ENCODE results near the gene TBRG4. TPM values are rescaled to one million over a fixed set of nuclear protein-coding genes. Genes with fewer than 3 reads are reported as not detected.

TBRG4 gene
- total and polyA plus RNA-seq, 8 donors, result 37.1 to 72.5 (median 45.7) TPM

GRCh38 chr7:45055594-45056219, 55.8 kb downstream of the TBRG4 start:
- Histone ChIP-seq H3K9me3 (no peaks in the 10 kb centered on the region), H3K27ac (no peak overlapping the region), H3K36me3 (peaks cover 0 to 18% of the 10 kb centered on the region in 2 donors), H3K4me3 (no peak overlapping the region), H3K27me3 (no peaks in the 10 kb centered on the region), H3K4me1 (peaks cover 0 to 9% of the 10 kb centered on the region in 2 donors)
- ATAC-seq (no peak), DNase-seq (no peak)
- intact Hi-C loops (cut with DNase I), result no loop called here
- no peak for TF ChIP-seq CTCF (IDR thresholded peaks at IDR 0.05)

- no peak for TF ChIP-seq CTCF (IDR thresholded peaks at IDR 0.05)
- Histone ChIP-seq H3K9me3 (no peaks in the 10 kb centered on the region), H3K36me3 (peaks cover 0 to 24% of the 10 kb centered on the region in 2 donors), H3K27me3 (no peaks in the 10 kb centered on the region), H3K4me3 (no peak overlapping the region), H3K27ac (no peak overlapping the region), H3K4me1 (peaks cover 0 to 8% of the 10 kb centered on the region in 2 donors)
- intact Hi-C loops (cut with DNase I), result no loop called here
- ATAC-seq, result no peak
- no peak for DNase-seq
These were observed 56.5 kb downstream of the TBRG4 start for GRCh38 chr7:45055016-45055415.

GRCh38 chr7:45054442-45054841, 57.1 kb downstream of the TBRG4 start:
- no peak for TF ChIP-seq CTCF (IDR thresholded peaks at IDR 0.05)
- Histone ChIP-seq H3K4me3 (no peak overlapping the region), H3K4me1 (peaks cover 0 to 8% of the 10 kb centered on the region in 2 donors), H3K27ac (no peak overlapping the region), H3K9me3 (no peaks in the 10 kb centered on the region), H3K36me3 (peaks cover 0 to 27% of the 10 kb centered on the region in 2 donors), H3K27me3 (no peaks in the 10 kb centered on the region)
- DNase-seq, result peak in 1 of 4 donors; percentile 17
- intact Hi-C loops (cut with DNase I), result no loop called here
- ATAC-seq, result no peak

GRCh38 chr7:45053941-45054340, 57.6 kb downstream of the TBRG4 start:
- Histone ChIP-seq H3K9me3 (no peaks in the 10 kb centered on the region), H3K27me3 (no peaks in the 10 kb centered on the region), H3K36me3 (peaks cover 0 to 32% of the 10 kb centered on the region in 2 donors), H3K4me3 (no peak overlapping the region), H3K27ac (no peak overlapping the region), H3K4me1 (peaks cover 0 to 8% of the 10 kb centered on the region in 2 donors)
- ATAC-seq (no peak), DNase-seq (no peak)
- intact Hi-C loops (cut with DNase I), result no loop called here
- TF ChIP-seq CTCF (IDR thresholded peaks at IDR 0.05), result no peak

GRCh38 chr7:45053401-45053800, 58.1 kb downstream of the TBRG4 start:
- H3K27me3 ChIP-seq, result no peaks in the 10 kb centered on the region
- DNase-seq (peak in 1 of 4 donors; percentile 11), ATAC-seq (no peak)
- peaks cover 0 to 8% of the 10 kb centered on the region in 2 donors for H3K4me1 ChIP-seq
- peaks cover 0 to 38% of the 10 kb centered on the region in 2 donors for H3K36me3 ChIP-seq
- intact Hi-C loops (cut with DNase I), result no loop called here
- H3K9me3 ChIP-seq, result no peaks in the 10 kb centered on the region
- TF ChIP-seq CTCF (IDR thresholded peaks at IDR 0.05), result no peak
- H3K4me3 ChIP-seq, result no peak overlapping the region
- H3K27ac ChIP-seq, result no peak overlapping the region
